GM12891 (cell line): Measurements from ENCODE around the gene NEGR1.

Experiments
- POLR2A ChIP-seq: IDR thresholded peaks from 2 replicates; pipeline ENCODE4 v1.6.1; 2011; ENCODE audit warnings: low read depth, low read length, control low read depth
- POLR2AphosphoS5 ChIP-seq: IDR thresholded peaks from 2 replicates; pipeline ENCODE4 v1.6.1; 2011; ENCODE audit warnings: low read depth, low read length, control low read depth
- POU2F2 ChIP-seq: IDR thresholded peaks from 2 replicates; pipeline ENCODE4 v1.6.1; 2011; ENCODE audit warnings: low read depth, mild to moderate bottlenecking, control low read depth, low read length, moderate library complexity
- TAF1 ChIP-seq: IDR thresholded peaks from 2 replicates; pipeline ENCODE4 v1.6.1; 2011; ENCODE audit warnings: low read depth, low read length, control low read depth

DNA sequence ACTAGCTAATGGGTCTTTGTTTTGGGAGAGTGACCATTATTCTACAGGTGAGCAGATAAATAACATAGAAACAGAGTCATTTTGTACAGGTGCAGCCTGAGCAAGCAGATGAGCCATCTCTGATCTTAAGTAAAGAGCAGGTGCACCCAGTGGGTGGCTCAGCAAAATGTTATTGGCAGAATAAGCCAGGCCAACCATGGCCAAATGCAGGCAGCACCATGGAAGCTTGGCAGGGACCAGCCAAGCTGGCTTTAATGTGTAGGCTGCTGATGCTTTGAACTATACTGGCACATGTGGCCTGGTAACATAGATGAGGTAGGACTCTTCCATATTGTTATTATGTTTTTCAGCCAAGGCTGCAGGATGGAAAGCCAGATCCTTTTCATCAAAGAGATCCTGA lies 648.2 kb downstream of the NEGR1 start:
- no peak for TF ChIP-seq POLR2A
- TF ChIP-seq POLR2AphosphoS5: no peak
- TF ChIP-seq POU2F2: no peak
- no peak for TF ChIP-seq TAF1
